WTC11 (cell line): Measurements from ENCODE around the gene CYP26A1. TPM values are rescaled to one million over a fixed set of nuclear protein-coding genes. Genes with fewer than 3 reads are reported as not detected.

Experiments
- ATAC-seq: fragments of 200-7000 bp; cut with Tn5 transposase; 2 replicates; pipeline ENCODE4 v1.10.0; 2021; ENCODE audit warnings: mild to moderate bottlenecking, moderate library complexity
- CTCF ChIA-PET: fragments of 300-600 bp; sonication (Branson Sonifier 250); formaldehyde crosslinking; loops from one replicate; lab custom pipeline; 2021; ENCODE audit warnings: antibody characterized with exemption; lab: Charles Lee
- POLR2A ChIA-PET: fragments of 350-600 bp; sonication (Branson Sonifier 250); formaldehyde crosslinking; loops from one replicate; lab custom pipeline; 2021; ENCODE audit warnings: antibody characterized with exemption; lab: Charles Lee
- DNase-seq: peaks from one replicate; pipeline ENCODE4 v3.0.0; 2021; ENCODE audit warnings: low spot score
- H3K27ac Mint-ChIP-seq: 2 replicates; pipeline ENCODE4 v1.8.0; 2021; ENCODE audit warnings: mixed read lengths
- H3K27me3 Mint-ChIP-seq: 2 replicates; pipeline ENCODE4 v1.8.0; 2021; ENCODE audit warnings: low read depth, mild to moderate bottlenecking, moderate library complexity, mixed read lengths
- H3K36me3 Mint-ChIP-seq: 2 replicates; pipeline ENCODE4 v1.8.0; 2021; ENCODE audit warnings: mixed read lengths
- H3K4me1 Mint-ChIP-seq: 2 replicates; pipeline ENCODE4 v1.8.0; 2022; ENCODE audit warnings: mixed read lengths
- H3K4me3 Mint-ChIP-seq: 2 replicates; pipeline ENCODE4 v1.8.0; 2021; ENCODE audit warnings: mild to moderate bottlenecking, moderate library complexity, mixed read lengths
- H3K9me3 Mint-ChIP-seq: 2 replicates; pipeline ENCODE4 v1.8.0; 2021; ENCODE audit warnings: mixed read lengths
- ETV6 ChIP-seq: sonication (generic); formaldehyde crosslinking; IDR thresholded peaks from 2 replicates; pipeline ENCODE4 v1.8.1; 2022; ENCODE audit warnings: mild to moderate bottlenecking, missing genetic modification reagents
- FOXP1 ChIP-seq: sonication (generic); formaldehyde crosslinking; IDR thresholded peaks from 2 replicates; pipeline ENCODE4 v1.8.0; 2022; ENCODE audit warnings: missing genetic modification reagents, mild to moderate bottlenecking, moderate library complexity, borderline replicate concordance
- GABPB1 ChIP-seq: sonication (generic); formaldehyde crosslinking; IDR thresholded peaks from 2 replicates; pipeline ENCODE4 v1.8.1; 2023; ENCODE audit warnings: mild to moderate bottlenecking, missing genetic modification reagents
- GTF2I ChIP-seq: fragments of 250-450 bp; sonication (Bioruptor Pico); conservative IDR thresholded peaks from 2 replicates; pipeline ENCODE4 v1.4.0; 2021; ENCODE audit warnings: mild to moderate bottlenecking
- KAT7 ChIP-seq: sonication (generic); formaldehyde crosslinking; IDR thresholded peaks from 2 replicates; pipeline ENCODE4 v1.8.1; 2023; ENCODE audit warnings: missing genetic modification reagents, mild to moderate bottlenecking, borderline replicate concordance
- MXD4 ChIP-seq: fragments of 250-450 bp; sonication (Bioruptor Pico); IDR thresholded peaks from 2 replicates; pipeline ENCODE4 v1.8.0; 2021; ENCODE audit warnings: mild to moderate bottlenecking, moderate library complexity, borderline replicate concordance
- NFE2L1 ChIP-seq: sonication (generic); formaldehyde crosslinking; IDR thresholded peaks from 2 replicates; pipeline ENCODE4 v1.8.1; 2023; ENCODE audit warnings: missing genetic modification reagents
- RELA ChIP-seq: sonication (generic); formaldehyde crosslinking; IDR thresholded peaks from 2 replicates; pipeline ENCODE4 v1.8.1; 2022; ENCODE audit warnings: missing genetic modification reagents, mild to moderate bottlenecking, borderline replicate concordance
- SMAD3 ChIP-seq: sonication (generic); formaldehyde crosslinking; IDR thresholded peaks from 2 replicates; pipeline ENCODE4 v1.8.0; 2022; ENCODE audit warnings: missing genetic modification reagents, mild to moderate bottlenecking, borderline replicate concordance
- ZNF263 ChIP-seq: sonication (generic); formaldehyde crosslinking; IDR thresholded peaks from 2 replicates; pipeline ENCODE4 v1.8.1; 2022; ENCODE audit warnings: low read depth, mild to moderate bottlenecking, moderate library complexity, missing genetic modification reagents
- total RNA-seq: library from RNA; stranded (reverse); gene quantifications from 3 replicates; pipeline ENCODE4 v1.2.3, GENCODE V29; 2021
- TF ChIP-seq, protein P1 (sequence below): sonication (generic); formaldehyde crosslinking; IDR thresholded peaks from 2 replicates; pipeline ENCODE4 v1.8.1; 2023; ENCODE audit warnings: mild to moderate bottlenecking, missing genetic modification reagents, moderate library complexity
- TF ChIP-seq, protein P2 (sequence below): sonication (generic); formaldehyde crosslinking; IDR thresholded peaks from 2 replicates; pipeline ENCODE4 v1.8.1; 2022; ENCODE audit warnings: low read depth, missing genetic modification reagents, borderline replicate concordance
- TF ChIP-seq, protein P3 (sequence below): fragments of 250-450 bp; sonication (Bioruptor Pico); conservative IDR thresholded peaks from 2 replicates; pipeline ENCODE4 v1.9.0; 2021; ENCODE audit warnings: mild to moderate bottlenecking
- TF ChIP-seq, protein P4 (sequence below): fragments of 200-600 bp; IDR thresholded peaks from 2 replicates; pipeline ENCODE4 v1.8.0; 2022; ENCODE audit warnings: antibody characterized with exemption
- TF ChIP-seq, protein P5 (sequence below): sonication (generic); formaldehyde crosslinking; conservative IDR thresholded peaks from 2 replicates; pipeline ENCODE4 v1.8.1; 2023; ENCODE audit warnings: mild to moderate bottlenecking, low read depth, missing genetic modification reagents, moderate library complexity

Gene CYP26A1
- total RNA-seq, 1 experiment from 2014 or later = 3.4 TPM

DNA sequence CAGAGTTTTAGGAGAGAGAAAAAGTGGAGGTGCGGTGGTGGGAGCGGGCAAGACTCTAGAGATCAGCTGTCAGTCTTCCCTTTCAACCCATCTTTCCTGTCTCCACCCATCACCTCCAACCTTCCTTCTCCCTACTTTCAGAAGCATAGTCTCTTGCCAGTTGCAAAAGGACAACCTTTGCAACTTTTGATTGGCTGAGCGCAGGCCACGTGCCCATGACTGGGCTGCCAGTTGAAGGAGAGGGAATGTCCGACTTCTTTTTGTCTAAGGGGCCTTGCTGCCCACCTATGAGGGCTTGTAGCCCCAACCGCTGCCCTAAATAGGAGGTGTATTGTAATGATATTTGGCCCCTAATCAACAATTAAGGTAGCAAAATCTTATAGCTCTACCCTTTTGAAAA, 12.6 kb downstream of the CYP26A1 start:
- no peak for DNase-seq
- POLR2A ChIA-PET = no interaction called here

DNA sequence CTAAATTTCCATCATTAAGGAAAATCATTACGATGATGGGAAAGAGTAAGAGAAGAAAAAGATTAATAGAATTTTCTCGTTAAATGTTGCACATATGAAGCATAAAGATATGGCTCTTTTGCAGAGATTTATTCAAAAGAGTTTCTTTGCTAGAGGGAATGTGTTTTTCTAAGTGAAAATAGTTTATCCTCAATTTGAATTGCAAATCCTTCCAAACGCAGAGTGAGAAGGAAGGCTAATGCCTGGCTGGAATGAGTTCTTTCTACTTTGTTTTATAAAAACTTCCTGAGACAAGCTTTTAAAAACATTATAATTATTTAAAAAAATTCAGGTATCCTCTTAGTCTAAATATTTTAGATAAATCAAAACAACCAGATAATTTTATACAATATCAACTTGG, 14.2 kb downstream of the CYP26A1 start:
- Mint-ChIP-seq H3K27me3 (peaks cover 6% of the 10 kb centered on the region), H3K36me3 (peaks cover 2% of the 10 kb centered on the region; the same call in 1 of the 2 replicates), H3K4me1 (peaks cover 29% of the 10 kb centered on the region), H3K4me3 (no peak overlapping the region), H3K27ac (peak overlapping the region; percentile 6), H3K9me3 (peaks cover 14% of the 10 kb centered on the region)
- no peak for TF ChIP-seq RELA (CRISPR knock-in tag)
- ChIA-PET CTCF (interaction anchor here (1.3 to 2.3 kb wide), 5 partner anchors 15 to 288 kb away, joined by 3 to 11 read pairs (median 5); no protein-coding TSS in a partner anchor), POLR2A (no interaction called here)
- DNase-seq (no peak), ATAC-seq (no peak)

More for the DNA sequence above, 12.6 kb downstream of the CYP26A1 start:
- no peak overlapping the region for H3K27ac Mint-ChIP-seq
- H3K9me3 Mint-ChIP-seq = peaks cover 14% of the 10 kb centered on the region
- no peak for TF ChIP-seq NFE2L1 (CRISPR knock-in tag)
- TF ChIP-seq, protein P1, sequence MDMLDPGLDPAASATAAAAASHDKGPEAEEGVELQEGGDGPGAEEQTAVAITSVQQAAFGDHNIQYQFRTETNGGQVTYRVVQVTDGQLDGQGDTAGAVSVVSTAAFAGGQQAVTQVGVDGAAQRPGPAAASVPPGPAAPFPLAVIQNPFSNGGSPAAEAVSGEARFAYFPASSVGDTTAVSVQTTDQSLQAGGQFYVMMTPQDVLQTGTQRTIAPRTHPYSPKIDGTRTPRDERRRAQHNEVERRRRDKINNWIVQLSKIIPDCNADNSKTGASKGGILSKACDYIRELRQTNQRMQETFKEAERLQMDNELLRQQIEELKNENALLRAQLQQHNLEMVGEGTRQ = 0 out of 2 replicates have a peak, but pooled peaks have one; percentile 29
- H3K4me1 Mint-ChIP-seq = peaks cover 31% of the 10 kb centered on the region
- H3K4me3 Mint-ChIP-seq = no peak overlapping the region
- no peak for ATAC-seq
- CTCF ChIA-PET = no interaction called here
- H3K27me3 Mint-ChIP-seq = peaks cover 9% of the 10 kb centered on the region
- H3K36me3 Mint-ChIP-seq = peaks cover 2% of the 10 kb centered on the region; the same call in 1 of the 2 replicates

DNA sequence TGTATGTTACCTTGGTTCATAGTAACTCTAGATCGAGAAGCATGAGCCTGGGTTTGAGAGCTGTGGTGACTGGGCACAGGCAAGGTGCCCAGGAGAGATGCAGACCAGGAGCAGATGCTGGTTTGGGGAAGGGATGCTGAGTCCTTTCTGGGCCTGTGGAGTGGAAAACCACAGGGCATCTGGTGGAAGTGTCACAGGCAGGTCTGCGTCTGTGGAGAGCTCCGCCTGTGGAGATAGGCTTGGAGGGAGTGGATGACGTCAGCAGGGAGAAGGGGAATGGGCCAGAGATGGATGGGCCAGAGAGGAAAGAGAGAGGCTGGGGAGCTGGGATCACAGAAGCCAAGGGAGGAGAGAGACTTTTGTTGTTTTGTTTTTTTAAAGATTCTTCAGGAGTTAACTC, 14.8 kb downstream of the CYP26A1 start:
- peaks cover 29% of the 10 kb centered on the region for H3K4me1 Mint-ChIP-seq
- H3K9me3 Mint-ChIP-seq = peaks cover 18% of the 10 kb centered on the region
- ChIA-PET POLR2A (no interaction called here), CTCF (interaction anchor here (0.5 to 2.3 kb wide), 7 partner anchors 14 to 288 kb away, joined by 3 to 11 read pairs (median 5); no protein-coding TSS in a partner anchor)
- ATAC-seq = no peak
- H3K27ac Mint-ChIP-seq = peak overlapping the region; percentile 22
- H3K36me3 Mint-ChIP-seq = peaks cover 2% of the 10 kb centered on the region; the same call in 1 of the 2 replicates
- H3K4me3 Mint-ChIP-seq = no peak overlapping the region
- no peak for DNase-seq
- TF ChIP-seq, protein P2, sequence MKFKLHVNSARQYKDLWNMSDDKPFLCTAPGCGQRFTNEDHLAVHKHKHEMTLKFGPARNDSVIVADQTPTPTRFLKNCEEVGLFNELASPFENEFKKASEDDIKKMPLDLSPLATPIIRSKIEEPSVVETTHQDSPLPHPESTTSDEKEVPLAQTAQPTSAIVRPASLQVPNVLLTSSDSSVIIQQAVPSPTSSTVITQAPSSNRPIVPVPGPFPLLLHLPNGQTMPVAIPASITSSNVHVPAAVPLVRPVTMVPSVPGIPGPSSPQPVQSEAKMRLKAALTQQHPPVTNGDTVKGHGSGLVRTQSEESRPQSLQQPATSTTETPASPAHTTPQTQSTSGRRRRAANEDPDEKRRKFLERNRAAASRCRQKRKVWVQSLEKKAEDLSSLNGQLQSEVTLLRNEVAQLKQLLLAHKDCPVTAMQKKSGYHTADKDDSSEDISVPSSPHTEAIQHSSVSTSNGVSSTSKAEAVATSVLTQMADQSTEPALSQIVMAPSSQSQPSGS (CRISPR knock-in tag) = no peak
- TF ChIP-seq GTF2I (CRISPR knock-in tag) (no peak), FOXP1 (CRISPR knock-in tag) (no peak), ETV6 (no peak), KAT7 (CRISPR knock-in tag) (no peak), MXD4 (no peak), ZNF263 (CRISPR knock-in tag) (no peak), GABPB1 (CRISPR knock-in tag) (no peak)
- TF ChIP-seq, protein P3, sequence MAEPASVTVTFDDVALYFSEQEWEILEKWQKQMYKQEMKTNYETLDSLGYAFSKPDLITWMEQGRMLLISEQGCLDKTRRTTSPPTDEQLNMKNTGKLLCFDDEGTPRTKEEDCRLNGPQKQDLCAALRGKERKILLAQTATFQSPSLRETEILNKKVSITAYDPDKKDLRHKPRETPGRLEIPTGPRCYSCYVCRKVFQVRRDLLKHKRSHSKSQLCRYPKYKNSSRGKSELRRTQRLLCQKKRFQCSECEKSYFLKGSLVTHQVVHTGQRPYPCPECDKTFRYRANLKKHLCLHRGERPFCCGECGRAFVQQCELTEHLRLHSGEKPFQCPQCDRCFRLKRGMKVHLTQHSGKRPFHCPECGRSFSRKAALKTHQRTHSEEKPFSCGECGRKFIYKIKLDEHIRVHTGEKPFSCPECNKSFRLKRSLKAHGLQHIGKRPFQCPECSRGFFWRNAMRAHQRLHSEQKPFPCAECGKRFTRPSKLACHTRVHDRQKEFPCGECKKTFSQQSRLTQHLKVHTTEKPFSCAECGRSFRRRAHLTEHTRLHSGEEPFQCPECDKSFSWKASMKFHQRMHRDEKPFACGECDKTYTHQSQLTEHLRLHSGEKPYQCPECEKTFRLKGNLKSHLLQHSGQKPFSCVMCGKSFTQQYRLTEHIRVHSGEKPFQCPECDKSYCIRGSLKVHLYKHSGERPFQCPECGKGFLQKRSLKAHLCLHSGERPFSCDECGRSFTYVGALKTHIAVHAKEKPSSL (CRISPR knock-in tag) = no peak
- H3K27me3 Mint-ChIP-seq = peaks cover 6% of the 10 kb centered on the region

DNA sequence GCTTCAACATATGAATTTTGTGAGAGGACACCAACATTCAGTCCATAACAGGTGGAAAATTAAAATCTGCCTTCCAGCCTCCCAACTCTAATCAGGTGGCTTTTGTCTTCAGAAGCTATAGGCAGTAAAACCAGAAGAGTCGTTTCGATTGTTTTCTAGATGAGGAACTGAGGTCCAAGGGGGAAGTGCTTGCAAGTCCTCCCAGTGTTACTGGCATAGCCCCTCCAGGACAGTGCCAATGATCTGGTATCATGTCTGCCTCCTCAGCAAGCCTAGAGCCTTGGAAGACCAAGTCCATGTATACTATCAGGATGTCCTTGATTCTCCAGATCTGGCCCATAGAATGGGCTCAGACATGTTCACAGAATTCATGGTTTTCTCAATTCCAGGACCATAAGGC, 16.9 kb downstream of the CYP26A1 start:
- Mint-ChIP-seq H3K27ac (no peak overlapping the region), H3K4me1 (peaks cover 29% of the 10 kb centered on the region), H3K36me3 (peaks cover 2% of the 10 kb centered on the region; the same call in 1 of the 2 replicates), H3K9me3 (peaks cover 18% of the 10 kb centered on the region), H3K27me3 (peaks cover 6% of the 10 kb centered on the region), H3K4me3 (no peak overlapping the region)
- ChIA-PET POLR2A (no interaction called here), CTCF (no interaction called here)
- TF ChIP-seq, protein P4, sequence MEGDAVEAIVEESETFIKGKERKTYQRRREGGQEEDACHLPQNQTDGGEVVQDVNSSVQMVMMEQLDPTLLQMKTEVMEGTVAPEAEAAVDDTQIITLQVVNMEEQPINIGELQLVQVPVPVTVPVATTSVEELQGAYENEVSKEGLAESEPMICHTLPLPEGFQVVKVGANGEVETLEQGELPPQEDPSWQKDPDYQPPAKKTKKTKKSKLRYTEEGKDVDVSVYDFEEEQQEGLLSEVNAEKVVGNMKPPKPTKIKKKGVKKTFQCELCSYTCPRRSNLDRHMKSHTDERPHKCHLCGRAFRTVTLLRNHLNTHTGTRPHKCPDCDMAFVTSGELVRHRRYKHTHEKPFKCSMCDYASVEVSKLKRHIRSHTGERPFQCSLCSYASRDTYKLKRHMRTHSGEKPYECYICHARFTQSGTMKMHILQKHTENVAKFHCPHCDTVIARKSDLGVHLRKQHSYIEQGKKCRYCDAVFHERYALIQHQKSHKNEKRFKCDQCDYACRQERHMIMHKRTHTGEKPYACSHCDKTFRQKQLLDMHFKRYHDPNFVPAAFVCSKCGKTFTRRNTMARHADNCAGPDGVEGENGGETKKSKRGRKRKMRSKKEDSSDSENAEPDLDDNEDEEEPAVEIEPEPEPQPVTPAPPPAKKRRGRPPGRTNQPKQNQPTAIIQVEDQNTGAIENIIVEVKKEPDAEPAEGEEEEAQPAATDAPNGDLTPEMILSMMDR = no peak
- TF ChIP-seq SMAD3 (CRISPR knock-in tag) (no peak), MXD4 (no peak), KAT7 (CRISPR knock-in tag) (no peak)
- TF ChIP-seq, protein P5, sequence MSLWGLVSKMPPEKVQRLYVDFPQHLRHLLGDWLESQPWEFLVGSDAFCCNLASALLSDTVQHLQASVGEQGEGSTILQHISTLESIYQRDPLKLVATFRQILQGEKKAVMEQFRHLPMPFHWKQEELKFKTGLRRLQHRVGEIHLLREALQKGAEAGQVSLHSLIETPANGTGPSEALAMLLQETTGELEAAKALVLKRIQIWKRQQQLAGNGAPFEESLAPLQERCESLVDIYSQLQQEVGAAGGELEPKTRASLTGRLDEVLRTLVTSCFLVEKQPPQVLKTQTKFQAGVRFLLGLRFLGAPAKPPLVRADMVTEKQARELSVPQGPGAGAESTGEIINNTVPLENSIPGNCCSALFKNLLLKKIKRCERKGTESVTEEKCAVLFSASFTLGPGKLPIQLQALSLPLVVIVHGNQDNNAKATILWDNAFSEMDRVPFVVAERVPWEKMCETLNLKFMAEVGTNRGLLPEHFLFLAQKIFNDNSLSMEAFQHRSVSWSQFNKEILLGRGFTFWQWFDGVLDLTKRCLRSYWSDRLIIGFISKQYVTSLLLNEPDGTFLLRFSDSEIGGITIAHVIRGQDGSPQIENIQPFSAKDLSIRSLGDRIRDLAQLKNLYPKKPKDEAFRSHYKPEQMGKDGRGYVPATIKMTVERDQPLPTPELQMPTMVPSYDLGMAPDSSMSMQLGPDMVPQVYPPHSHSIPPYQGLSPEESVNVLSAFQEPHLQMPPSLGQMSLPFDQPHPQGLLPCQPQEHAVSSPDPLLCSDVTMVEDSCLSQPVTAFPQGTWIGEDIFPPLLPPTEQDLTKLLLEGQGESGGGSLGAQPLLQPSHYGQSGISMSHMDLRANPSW (CRISPR knock-in tag) = no peak
- no peak for DNase-seq
- no peak for ATAC-seq
